HG03521 (cell line): ENCODE results near the gene PPM1N.

Source experiments
- ATAC-seq: cut with Tn5 transposase; IDR thresholded peaks from one replicate; pipeline ENCODE4 v1.9.1; 2021; ENCODE audit warnings: mild to moderate bottlenecking, moderate library complexity; ENCODE audit not compliant: unreplicated experiment

The PPM1N gene

DNA sequence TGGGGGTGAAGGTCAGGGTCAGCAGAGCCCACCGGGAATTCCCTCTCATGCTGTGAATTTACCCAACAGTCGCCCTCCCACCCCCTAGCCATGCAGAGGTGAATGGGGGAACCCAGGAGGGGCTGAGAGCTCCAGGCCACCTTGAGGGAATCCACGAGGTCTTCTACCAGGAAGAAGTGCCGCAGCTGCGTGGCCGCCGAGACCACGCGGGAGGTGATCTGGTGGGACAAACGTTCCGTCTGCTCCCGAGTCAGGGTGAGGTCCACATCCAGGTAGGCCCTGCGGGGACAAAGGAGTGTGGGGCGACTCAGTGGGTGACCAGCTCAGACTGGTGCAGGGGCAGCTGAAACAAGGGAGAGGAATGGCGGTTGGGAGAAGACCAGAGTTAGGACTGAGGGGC, 9.5 kb upstream of the PPM1N start:
- no peak for ATAC-seq

DNA sequence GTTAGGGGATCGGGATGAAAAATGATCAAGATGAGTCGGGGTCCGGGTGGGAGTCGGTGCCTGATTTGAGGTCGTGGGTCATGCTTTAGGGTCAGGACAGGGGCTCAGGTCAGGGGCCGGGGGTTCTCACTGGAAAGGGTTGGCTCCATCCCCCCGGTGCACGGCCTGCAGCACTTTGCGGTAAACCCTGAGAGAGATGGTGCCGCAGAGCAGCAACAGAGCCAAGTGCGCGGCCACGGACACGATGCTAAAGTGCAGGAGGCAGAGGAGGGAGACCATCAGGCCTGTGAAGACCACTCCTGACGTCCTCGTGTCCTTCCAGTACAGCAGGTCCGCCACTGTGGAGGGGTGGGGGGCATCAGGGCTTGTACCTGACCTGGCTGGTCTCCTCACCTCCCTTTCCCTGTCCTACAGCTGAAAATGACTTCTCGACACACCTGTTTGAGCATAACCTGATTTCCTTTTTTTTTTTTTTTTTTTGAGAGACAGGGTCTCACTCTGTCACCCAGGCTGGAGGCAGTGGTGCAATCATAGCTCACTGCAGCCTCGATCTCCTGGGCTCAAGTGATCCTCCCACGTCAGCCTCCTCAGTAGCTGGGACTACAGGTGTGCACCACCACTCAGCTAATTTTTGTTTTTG, 8.9 kb upstream of the PPM1N start:
- ATAC-seq, result no peak

DNA sequence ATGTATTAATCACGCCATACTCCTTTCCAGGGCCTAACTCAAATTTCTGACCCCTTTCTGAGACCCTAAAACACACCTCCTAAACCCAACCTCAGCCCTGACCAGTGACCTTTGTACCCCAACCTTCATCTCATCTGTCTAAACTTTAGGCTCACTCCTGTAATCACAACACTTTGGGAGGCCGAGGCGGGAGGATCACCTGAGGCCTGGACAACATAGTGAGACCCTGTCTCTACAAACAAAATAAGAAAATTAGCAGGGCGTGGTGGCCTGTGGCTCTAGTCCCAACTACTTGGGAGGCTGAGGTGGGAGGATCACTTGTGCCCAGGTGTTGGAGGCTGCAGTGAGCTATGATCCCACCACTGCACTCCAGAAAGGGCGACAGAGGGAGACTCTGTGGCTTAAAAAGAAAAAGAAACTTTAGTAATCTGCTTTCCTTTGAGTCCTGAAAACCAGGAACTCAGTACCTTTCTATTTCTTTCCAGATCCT, 6.1 kb upstream of the PPM1N start:
- ATAC-seq, result no peak

DNA sequence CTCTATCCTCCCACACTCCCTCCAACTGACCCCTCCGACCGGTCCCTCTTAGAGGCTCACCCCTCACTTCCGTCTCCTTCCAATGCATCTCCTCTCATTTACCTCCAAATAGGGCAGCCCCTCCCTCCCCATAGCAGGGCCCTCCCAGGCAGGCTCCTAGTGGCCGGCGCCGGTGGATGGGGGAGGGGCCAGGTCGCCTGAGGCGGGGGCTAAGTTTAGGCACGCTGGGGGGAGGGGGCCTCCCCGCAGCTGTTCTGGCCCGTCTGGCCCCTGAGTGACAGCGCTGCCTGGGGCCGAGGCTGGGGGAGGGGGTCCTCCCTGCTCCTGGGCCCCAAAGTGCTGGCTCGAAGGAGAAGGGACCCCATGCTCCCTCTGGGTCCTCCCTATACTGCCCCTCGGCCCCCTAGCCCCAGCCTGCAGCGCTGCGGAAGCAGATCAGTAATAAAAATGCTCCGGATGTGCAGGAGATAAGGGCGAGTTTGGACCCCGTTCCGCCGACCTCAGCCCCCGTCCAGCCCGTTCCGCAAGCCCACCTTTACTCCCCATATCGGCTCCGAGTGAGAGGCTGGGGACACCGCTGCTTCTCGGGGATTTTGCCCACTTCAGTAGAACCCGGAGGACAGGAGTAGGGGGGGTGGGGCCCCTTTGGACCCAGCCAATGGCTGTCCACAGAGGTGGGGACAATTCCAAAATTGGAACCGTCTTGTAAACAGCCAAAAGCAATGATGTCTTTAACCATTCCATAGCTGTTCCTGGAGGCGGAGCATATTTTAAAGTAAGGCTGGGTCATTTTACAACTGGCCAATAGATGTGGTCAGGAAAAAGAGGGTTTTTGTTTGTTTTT, 5.4 kb upstream of the PPM1N start:
- no peak for ATAC-seq

DNA sequence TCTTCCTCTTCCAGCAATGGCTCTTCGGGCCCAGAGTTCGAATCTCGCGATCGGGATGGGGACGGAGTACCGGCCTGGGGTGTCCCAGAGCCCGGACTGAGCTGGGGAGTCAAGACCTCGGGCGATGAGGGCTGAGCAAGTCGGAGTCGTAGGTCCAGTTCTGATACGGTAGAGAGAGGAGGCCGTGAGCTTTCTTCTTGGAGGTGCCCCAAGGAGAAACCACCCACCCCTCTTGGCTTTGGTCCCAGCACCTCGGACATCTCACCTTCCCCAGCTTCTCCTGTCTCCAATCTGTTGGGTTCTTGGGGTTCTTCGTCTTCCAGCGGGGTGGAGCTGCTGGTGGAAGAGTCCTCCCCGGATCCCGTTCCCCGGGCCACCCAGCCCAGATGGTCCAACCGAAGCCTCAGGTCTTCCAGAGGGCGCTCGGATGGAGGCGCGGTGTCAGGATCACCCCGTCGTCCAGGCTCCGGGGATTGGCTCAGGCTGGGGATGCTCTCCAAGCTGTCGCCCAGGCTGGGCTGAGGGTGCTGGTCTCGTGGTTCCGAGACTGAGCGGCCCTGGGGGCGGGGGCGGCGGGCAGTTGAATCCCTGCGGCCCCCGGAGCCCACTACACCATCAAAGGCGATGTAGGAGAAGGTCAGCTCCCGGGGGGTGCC, 3.9 kb upstream of the PPM1N start:
- ATAC-seq, result no peak

DNA sequence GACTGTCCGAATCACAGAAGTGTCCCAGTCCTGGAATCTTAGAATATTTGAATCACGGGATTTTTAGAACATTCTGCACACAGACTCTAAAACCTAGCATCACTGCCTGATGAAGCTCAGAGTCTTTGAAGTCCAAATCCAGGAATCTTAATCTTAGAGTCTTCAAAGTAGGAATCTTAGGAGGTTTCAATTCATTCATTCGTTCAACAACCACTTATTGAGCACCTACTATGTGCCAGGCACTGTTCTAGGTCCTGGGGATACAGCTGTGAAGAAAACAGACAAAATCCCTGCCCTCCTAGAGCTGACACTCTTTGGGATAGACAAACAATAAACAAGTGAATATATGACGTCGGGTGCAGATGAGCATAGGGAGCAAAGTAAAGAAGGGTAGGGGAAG, 3.1 kb upstream of the PPM1N start:
- no peak for ATAC-seq

DNA sequence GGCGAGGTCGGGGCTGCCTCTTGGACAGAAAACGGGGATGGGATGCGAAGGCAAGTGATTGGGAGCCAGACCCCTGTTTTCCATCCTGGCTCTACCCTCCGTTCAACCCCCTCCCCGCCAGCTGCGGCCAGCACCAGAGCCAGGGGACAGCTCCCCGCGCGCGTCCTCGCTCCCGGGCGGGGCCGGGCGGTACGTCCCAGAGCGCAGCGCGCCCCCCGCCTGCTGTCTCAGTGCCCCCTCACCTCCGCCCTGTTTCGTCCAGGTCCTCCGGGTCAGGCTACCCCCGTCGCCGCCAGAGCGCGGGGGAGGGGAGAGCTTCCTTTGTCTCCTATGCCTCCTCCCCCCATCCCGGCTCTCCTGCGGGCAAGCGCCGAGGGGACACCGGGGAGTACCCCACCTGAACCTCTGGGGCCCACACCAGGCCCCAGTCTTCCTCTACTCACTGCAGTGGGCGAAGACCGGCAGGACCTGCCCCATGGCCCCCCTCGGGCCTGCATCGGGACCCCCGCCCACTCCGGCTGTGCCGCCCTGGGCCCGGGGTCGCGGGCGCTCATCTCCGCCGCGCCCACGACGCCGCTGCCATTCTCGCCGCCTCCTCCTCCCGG, 1.8 kb upstream of the PPM1N start:
- ATAC-seq, result no peak

DNA sequence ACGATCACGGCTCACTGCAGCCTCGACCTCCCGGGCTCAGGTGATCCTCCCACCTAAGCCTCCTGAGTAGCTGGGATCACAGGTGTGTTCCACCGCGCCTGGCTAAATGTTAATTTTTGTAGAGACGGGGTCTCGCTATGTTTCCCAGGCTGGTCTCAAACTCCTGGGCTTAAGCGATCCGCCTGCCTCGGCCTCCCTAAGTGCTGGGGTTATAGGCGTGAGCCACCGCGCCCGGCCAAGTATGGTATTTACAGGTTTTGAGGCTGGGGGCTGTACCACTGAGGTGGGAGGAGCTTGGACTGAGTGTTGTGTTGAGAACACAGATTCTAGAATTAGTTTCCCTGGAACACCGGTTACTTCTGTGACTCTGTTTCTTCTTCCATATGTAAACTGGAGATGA, 452 bp upstream of the PPM1N start:
- no peak for ATAC-seq

DNA sequence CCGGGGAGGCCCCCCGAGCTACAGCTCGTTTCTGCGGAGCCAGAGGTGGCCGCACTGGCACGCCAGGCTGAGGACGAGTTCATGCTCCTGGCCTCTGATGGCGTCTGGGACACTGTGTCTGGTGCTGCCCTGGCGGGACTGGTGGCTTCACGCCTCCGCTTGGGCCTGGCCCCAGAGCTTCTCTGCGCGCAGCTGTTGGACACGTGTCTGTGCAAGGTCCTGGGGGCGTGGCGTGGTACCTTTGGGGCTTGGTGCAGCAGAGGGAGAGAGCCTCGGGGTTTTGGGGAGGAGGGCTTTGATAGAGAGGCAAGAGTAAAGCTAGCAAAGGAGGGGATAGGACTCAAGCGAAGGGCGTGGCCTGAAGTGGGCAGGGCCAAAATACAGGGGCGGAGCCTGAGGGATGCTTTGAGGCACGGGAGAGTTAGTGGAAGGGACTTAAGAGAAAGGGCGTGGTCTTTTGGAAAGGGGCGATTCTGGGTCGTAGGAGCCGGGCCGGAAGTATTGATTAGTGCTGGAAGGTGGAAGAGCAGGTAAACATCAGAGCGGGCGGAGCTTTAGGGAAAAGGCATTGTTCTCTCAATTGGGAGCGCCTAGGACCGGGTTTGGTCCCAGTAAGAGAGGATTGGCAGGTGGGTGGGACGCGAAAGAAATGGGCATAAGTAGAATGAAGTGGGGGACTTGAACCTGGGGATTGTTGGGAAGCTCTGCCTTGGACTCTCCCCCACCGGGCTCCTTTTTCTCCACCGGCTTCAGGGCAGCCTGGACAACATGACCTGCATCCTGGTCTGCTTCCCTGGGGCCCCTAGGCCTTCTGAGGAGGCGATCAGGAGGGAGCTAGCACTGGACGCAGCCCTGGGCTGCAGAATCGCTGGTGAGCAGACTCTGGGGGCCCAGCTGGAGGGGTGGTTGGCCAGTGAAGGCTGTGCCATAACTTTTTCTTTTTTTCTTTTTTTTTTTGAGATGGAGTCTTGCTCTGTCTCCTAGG, 1.2 kb downstream of the PPM1N start:
- ATAC-seq, result no peak

DNA sequence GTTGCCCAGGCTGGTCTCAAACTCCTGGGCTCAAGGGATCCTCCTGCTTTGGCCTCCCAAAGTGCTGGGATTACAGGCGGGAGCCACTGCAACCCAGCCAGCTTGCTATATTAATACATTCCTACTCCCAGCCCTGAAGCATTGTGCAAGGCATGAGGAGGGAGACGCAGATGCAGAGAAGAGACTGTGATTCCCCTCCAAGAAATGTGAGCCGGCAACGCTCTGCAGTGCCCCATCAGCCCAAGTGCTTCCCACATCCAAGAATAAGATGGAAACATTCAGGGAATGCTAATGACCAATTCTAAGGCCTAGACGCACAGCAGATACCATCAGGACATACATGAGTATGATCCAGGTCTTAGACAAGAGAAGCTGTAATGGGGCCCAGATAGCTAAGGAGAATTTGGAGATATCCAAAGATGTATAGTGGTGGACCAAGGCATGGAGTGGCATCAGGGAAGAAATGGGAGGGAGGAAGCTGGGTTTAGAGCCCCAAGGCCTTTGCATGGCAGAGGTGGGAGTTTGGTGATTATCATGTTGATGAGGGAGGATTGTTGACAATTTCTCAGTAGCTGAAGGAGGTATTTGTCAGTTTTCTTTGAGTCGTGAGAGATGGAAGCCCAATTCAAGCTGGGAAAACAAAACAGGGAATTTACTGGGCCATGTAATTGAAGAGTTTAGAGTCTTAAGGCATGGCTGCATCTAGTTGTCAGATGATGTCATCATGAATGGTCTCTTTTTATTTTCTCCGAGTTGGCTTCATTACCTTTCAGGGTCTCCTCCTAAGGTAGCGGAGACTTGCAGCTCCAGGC, 2.9 kb downstream of the PPM1N start:
- ATAC-seq, result no peak

DNA sequence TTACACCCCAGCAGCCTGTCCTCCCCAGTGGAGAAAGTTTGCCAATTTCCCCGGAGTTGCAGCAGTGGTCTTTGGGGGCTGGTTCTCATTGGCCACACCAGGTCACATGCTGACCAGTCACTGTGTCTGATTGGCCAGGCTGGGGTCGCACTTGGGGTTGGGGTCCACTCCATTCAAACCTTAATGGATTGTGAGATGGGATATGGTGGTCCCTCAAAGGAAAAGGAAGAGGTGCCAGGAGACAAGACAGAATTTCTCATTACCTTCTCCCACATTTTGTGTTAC, 3.4 kb downstream of the PPM1N start:
- no peak for ATAC-seq

DNA sequence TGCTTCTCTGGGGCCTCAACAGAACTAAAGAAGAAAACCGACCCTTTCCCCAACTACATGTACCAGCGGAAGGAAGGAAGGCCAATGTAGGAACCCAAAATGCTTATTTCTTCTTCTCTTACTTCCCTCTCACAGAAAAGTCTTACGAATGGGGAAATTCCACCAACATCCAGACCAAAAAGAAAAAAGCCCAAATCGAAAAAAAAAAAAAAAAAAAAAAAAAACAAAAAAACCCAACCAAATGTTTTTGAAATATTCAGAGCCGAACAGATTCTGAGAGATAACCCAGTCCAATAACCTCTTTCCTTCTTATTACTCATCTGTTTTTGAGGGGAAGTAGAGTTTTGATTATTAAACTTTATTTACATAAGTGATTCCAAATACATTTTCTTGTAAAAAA, 3.9 kb downstream of the PPM1N start:
- ATAC-seq, result no peak

DNA sequence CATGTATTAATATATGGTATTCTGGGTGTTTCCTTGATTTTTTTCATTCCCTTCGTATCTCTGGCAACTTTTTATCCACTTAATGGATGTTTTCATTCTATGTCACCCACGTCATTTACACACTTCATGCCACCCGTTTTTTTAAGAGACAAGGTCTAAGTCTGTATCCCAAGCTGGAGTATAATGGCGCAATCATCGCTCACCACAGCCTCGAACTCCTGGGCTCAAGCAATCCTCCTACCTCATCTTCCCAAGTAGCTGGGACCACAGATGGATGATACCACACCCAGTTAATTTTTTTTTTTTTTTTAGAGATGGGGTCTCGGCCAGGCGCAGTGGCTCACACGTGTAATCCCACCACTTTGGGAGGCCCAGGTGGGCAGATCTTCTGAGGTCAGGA, 5.7 kb downstream of the PPM1N start:
- ATAC-seq, result no peak

DNA sequence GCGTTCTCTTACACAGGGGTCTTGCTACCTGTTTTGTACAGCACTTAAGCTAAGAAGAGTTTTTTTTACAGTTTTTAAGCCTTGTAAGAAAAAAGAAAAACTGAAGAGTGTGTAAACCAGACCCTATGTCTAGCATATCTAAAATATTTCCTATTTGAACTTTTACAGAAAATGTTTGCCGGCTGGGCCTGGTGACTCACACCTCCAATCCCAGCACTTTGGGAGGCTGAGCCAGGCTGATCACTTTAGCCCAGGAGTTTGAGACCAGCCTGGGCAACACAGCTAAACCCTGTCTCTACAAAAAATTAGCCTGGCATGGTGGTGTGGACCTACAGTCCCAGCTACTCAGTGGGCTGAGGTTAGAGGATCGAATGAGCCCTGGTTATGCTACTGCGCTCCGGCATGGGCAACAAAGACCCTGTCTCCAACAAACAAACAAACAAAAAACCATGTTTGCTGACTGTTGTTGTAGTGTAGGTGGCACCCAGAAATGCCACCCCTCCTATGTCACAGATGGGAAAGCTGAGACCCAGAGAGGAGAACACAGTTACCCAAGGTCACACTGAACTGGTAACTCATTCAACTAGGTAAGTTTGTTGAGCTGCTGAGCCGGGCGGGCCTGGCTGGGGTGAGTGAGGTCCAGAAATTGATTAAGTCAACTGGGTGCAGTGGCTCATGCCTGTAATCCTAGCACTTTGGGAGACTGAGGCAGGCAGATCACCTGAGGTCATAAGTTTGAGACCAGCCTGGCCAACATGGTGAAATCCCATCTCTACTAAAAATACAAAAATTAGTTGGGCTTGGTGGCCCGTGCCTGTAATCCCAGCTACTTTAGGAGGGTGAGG, 7.1 kb downstream of the PPM1N start:
- ATAC-seq, result no peak

DNA sequence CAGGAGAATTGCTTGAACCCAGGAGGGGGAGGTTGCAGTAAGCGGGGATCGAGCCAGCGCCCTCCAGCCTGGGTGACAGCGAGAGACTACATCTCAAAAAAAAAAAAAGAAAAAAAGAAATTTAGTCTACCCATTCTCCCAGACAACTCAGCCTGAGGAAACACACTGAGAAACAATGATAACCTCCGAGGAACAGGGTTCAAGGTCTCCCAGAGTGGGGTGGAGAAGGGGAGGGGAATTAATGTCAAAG, 7.7 kb downstream of the PPM1N start:
- ATAC-seq, result no peak

DNA sequence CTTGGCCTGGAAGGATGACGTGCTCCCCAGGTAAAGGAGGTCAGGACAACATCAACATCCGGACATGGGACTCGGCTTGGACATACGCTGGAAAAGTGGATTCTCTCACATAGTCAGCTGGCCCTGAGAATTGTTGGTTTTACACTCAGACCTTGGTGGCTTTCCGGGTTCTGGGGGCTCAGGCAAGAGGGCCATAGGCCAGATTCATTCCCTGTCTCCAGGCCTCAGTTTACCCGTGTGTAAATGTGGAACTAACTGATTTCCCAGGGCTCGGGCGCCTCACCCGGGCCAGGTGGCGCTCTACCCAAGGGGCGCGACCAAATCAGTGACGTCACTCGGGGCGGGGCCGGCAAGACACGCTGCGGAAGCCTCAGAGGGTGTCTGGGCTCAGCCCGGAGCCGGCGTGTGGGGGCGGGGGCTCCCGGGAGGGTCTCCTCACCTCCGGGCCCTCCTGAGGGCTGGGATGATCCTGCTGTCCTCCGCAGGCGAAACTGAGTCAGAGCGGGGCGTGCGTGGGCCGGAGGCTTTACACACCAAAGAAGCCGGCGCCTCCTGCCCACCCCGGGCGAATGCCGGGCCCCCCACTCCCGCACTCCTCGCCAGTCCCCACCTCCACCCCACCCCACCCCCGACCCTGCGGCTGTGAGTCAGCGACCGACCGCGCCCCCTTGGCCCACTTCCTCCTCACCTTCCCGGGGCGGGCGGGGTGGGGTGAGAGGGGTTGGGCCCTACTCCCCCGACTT, 8.2 kb downstream of the PPM1N start:
- peak; percentile 63 for ATAC-seq

DNA sequence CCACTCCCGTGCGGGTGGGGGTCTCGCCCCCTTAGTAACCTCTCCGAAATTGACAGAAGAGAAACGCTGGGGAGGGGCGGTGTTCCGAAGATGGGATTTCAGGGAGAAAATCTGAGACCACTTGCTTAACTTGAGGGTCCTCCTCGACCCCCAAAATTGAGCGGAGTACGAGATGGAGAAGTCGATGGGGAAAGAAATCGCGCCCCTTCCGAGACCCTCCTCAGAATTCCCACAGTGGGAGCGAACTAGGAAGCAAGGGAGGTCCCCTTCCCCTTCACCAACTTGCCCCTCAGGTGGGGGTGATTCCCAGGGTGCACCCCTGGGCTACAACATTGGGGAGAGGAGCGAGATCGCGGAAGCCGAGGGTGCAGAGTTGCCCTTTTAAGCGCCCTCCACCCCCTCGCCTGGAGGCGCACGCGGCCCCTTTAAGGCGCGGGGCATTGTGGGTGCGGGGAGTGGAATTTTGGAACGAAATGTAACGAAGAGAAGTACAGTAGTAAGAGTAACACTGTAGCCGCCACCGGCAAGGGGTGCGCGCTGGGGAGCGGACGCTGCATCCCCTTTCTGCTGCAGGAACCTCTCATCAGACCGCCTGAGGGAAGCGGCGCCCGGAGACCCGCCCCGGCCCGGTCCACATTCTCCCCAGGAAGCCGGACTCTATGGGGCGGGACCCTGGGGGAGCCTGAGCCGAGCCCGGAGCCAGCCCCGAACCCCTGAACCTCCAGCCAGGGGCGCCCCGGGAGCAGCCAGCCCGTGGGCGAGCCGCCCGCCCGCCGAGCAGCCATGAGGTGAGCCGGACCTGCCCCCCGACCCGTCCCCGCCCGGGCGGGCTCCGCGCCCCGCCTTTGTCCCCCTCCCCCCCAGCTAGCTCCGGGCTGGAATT, 9.0 kb downstream of the PPM1N start, which contains the start of gene VASP:
TSS of gene VASP (plus strand) at position 491 of the 883 bp plus-strand sequence. CDS start at position 784, 293 bp downstream.
- peak; percentile 44 for ATAC-seq
